Keratinocyte (primary cell): ENCODE measurements around the gene USF3.

Source experiments
- EZH2 ChIP-seq: IDR thresholded peaks from one replicate; pipeline ENCODE4 v1.6.1; 2012; ENCODE audit warnings: inconsistent platforms, mild to moderate bottlenecking, low read length, moderate library complexity
- TF ChIP-seq, protein P1 (sequence below), 3 experiments: IDR thresholded peaks in 1 of 3; conservative IDR thresholded peaks in 1 of 3; optimal IDR thresholded peaks in 1 of 3; 2 replicates in 2 of 3; 3 replicates in 1 of 3; pipeline versions ENCODE3 to v1.5.1; 2011; ENCODE audit warnings: low read length in 3 of 3, mild to moderate bottlenecking in 3 of 3, moderate library complexity in 2 of 3, control low read depth in 1 of 3, inconsistent platforms in 1 of 3; ENCODE audit not compliant: insufficient read depth in 2 of 3; ENCODE audit errors: extremely low read depth in 1 of 3

DNA sequence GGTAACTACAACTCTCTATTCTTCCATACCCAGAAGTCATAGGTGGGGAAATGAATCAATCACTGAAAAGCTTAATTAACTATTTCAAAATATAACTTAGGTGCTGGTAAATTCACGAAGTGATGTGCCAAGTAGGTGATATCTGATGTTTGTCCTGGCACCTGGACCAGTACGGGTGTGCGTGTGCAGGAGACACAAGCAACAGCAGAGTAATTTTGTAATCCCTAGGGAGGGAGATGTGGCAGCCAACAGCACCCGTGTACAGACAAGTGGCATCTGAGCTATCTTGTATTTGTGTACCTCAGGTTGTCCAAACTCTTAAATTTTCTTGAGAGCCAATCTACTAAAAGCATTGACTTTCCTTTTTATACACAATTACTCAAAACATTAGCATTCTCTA lies 22.8 kb downstream of the USF3 start:
- TF ChIP-seq, protein P1, sequence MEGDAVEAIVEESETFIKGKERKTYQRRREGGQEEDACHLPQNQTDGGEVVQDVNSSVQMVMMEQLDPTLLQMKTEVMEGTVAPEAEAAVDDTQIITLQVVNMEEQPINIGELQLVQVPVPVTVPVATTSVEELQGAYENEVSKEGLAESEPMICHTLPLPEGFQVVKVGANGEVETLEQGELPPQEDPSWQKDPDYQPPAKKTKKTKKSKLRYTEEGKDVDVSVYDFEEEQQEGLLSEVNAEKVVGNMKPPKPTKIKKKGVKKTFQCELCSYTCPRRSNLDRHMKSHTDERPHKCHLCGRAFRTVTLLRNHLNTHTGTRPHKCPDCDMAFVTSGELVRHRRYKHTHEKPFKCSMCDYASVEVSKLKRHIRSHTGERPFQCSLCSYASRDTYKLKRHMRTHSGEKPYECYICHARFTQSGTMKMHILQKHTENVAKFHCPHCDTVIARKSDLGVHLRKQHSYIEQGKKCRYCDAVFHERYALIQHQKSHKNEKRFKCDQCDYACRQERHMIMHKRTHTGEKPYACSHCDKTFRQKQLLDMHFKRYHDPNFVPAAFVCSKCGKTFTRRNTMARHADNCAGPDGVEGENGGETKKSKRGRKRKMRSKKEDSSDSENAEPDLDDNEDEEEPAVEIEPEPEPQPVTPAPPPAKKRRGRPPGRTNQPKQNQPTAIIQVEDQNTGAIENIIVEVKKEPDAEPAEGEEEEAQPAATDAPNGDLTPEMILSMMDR (optimal IDR thresholded peaks at IDR 0.05 in 1 of 3, IDR thresholded peaks at IDR 0.05 in 1 of 3, conservative IDR thresholded peaks at IDR 0.05 in 1 of 3; ENCODE audit: extremely low read depth in 1 of 3, insufficient read depth in 2 of 3, low read length in 3 of 3): no peak
- no peak for TF ChIP-seq EZH2
